IPS DF 19.7 (cell line): Measurements from ENCODE around the gene ZDHHC3.
"Not testable (repeated sequence)": the region's sequence is repeated elsewhere in the genome, so short reads cannot be mapped to it uniquely, and the experiment has no call there.

Experiments
- DNase-seq: peaks from one replicate; pipeline ENCODE4 v3.0.0-alpha.2; 2013; ENCODE audit warnings: low read depth, low spot score

The ZDHHC3 gene

GRCh38 chr3:44965165-44965564, 10.8 kb downstream of the ZDHHC3 start:
- DNase-seq = no peak

DNA sequence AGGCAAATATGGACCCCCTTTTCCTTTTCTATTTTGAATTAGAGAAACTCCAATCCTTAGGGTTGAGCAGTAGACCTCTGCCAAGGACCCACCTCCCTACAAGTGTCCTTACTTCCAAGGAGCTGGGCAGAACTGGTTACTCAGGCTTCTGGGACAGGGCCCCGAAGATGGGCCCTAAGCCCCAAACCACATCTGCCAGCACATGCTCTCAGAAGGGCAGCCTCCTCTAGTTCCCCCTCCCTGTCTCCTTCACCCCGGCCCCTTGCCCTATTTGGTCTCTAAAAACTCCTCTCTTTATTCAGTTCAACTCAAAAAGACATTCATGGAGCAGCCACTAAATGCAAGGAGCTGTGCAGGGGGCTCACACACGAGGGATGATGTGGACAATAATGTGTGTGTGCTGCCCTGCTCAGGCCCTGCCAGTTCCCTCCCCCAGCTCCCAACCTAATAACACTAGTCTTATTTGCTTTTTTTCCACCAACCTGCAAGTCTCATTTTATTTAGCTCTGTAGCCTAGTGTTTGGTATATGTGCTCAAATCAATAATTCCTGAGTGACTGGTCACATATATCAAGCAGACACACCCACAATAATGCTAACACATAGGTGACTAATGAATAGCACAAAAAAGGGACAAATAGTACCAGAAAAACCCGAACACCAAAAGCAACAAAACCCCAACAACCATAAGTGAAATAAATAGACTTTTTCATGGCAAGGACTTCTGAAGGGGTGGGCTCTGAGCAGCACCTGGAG, 12.2 kb downstream of the ZDHHC3 start:
- DNase-seq = no peak

DNA sequence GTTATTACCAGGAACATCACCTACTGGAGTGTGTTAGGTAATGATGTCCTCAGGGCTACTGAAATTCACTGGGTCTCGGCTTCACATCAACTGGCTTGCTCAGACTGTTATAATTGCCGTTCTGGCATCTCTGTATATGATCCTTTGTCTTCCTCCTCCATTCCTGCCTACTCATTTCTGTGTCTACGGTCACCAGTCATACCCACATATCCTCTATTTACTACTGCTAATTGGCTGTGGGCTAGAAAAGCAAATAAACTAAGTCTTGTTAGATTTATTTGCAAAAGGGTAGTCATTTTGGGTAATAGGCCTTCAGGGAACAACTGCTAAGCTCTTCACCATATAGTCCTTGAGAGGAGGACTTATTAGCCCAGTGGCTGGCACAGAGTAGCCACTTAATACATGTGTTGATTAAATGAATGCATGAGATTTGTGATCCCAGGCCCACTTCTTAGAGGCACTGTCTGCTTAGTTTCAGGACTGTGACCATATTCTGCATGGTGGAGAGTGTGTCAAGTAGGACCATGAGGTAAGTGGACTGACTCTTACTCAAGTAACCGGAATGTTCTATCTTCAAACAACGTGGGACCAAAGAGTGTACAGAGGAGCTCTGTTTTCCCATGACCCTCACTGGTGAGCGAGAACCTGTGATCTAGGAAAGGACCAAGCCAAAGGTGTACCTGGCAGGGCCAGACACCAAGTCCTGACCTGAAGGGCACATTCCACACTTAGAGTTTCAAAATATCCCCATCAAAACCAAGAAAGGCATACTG, 13.2 kb downstream of the ZDHHC3 start:
- DNase-seq = no peak

GRCh38 chr3:44961888-44962287, 14.1 kb downstream of the ZDHHC3 start:
- DNase-seq = no peak

DNA sequence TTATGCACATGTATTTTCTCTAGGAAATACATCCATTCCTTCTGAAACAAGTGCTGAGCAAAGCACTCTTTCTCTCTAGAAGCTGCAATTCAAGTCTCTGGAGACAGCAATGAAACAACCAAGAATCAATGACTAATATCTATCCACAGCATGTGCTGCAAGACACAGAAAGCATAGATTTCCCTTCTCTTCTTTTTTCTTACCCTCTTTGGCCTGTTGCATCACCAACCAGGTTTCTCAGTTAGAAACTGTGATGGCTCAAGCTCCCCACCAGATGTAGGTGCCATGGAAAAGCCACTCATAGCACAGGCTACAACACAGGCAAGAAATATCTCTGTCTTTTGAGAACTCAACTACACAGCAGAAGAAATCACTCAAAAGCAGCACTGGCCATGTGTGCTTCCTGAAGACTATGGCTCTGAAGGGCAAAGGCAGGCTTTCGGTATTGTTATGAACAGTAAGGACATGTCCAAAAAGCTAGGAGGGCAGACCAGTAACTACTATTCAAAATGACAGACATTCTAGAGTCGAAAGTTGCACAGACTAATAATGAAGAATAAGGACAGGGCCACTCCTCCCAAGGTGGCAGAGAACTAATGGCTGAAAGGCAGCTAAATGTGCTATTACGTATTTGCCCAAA, 15.5 kb downstream of the ZDHHC3 start:
- no peak for DNase-seq

GRCh38 chr3:44958386-44958785, 17.6 kb downstream of the ZDHHC3 start:
- no peak for DNase-seq

- DNase-seq = no peak
These were observed 18.0 kb downstream of the ZDHHC3 start for GRCh38 chr3:44957986-44958385.

- DNase-seq = no peak
These were observed 20.1 kb downstream of the ZDHHC3 start for GRCh38 chr3:44955917-44956316.

DNA sequence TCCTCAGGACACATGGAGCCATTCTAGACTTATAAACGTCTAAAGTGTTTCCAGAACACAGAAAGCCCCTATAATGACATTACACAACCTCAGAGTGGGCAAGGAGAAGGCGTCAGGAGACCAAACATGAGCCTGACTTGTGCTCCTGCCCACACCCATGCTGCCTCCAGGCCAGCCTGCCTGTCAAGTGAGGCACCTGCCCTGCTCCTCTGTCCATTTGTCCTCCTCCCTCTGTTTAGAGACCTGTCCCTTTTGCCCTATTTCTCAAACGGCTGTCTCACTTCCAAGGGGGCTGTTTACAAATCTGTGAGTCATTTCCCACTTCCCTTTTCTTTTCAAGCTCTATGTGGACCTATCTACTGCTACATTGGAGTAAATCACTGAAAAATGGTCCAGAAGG, 21.0 kb downstream of the ZDHHC3 start:
- no peak for DNase-seq

- no peak for DNase-seq
These were observed 21.7 kb downstream of the ZDHHC3 start for GRCh38 chr3:44954304-44954703.

DNA sequence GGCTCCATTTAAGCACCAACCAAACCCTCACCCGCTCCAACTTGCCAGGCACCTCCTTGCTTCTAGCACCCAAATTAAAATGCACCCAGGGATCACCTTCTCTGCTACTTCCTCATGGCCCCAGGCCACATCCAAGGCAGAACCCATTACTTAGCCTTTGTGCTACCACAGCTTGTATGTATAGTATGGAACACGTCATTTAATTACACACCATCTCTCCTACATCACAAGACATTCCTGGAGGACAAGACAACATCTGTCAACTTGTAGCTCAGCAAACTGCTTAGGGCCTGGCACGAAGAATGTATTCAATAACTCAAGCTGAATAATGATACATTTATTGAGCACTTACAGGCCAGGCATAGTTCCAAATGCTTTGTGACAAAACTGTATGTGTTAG, 23.3 kb downstream of the ZDHHC3 start:
- no peak for DNase-seq

DNA sequence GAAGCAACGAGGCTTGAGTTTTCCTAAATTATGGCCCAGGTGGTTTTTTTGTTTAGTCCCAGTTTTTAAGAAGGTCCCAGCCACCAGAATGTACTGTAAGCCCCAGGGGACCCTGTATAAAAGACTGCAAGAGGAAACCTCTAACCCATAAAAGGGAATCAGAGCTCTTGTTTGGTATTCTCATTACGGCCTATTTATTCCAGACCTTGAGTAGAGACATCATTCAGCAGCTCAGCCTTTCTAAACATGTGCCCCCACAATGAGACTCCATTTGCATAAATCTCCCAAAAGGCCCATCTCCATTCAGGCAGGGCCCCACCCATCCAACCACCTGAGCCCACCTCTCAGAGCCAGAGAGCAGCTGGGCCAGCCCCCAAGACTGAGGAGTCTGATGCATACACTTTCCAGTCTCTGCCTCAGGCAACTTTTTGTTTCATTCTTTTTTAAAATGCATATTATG, 25.7 kb downstream of the ZDHHC3 start:
- peak; percentile 15 for DNase-seq

DNA sequence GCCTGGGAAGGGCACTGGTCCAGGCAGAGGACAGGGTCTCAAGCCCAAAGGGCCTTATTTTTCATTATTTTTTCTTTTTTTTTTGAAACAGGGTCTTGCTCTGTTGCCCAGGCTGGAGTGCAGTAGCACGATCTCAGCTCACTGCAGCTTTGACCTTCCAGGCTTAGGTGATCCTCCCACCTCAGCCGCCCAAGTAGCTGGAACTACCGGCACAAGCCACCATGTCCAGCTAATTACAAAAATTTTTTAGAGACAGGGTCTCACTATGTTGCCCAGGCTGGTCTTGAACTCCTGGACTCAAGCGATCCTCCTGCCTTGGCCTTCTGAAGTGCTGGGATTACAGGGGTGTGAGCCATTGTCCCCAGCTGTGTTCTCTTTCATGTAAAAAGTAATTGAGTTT, 26.2 kb downstream of the ZDHHC3 start:
- DNase-seq = not testable (repeated sequence)

DNA sequence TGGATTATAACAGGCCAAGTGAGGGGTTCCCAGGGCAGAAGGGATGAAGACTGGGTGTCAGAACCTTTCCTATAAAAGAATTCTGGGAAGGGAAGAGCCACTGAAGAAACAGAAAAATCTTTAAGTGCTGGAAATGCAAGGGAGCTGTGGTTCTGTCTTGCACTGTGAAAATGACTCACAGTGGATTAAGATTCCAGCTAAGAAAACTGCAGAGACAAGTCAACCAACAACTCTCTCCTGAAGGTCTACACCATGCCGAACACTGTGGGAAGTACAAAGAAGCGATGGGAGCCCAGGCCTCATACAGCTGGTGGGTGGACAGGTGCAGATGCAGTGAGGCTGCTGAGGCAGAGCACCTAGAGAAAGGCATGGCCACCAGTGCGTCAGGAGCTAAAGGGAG, 27.7 kb downstream of the ZDHHC3 start:
- DNase-seq = no peak

DNA sequence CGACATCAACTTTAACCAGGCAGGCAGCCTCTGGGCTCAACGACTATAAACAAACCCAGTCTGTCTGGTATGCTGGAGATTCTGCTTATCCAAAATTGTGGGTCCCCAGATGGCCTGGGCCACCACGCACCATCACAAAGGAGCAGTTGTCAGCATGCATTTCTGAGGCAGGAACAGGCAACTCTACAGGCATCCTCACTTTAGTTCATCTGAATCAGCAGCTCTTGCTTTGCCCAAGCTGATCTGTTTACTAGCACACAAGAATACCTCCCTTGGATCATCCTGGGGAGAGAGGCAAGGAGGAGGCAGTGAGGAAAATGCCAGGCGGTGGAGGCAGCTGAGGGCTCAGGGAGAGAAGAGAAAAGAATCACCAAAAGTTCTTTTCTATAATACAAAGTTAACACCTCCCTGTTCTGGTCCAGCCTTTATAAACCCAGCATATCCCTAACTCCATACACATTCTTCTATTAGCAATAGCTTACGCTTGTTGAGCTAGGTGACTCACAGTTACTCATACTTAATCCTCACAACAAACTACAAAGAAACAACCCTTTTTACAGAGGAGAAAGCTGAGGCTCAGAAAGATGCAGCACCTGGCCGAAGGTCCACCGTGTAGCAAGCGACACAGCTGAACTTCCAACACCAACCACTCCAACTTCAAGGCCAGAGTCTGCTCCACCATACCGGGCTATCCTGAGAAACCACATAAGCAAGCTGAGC, 33.6 kb downstream of the ZDHHC3 start:
- no peak for DNase-seq

DNA sequence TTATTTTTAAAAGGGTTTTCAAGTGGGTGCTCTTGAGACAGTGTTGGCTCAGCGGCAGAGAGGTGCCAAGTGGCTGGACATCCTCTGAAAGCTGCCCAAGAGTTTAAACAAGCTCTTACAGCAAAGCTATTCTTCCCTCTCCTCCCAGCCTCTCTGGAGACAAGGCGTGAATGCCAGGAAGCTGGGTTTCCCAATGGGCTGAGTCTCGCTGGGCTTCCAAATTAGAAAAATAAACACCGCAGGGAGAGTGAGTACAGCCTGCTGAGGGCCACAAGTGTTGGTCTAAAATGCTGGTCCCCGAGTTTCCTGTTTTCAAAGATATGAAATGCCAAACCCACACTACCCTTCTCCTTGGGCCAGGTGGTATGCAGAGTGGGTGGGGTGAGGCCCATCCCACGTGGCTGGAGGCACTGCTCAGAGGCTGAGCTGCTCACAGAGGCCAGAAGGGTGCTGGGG, 36.4 kb downstream of the ZDHHC3 start:
- DNase-seq = no peak

GRCh38 chr3:44932986-44933944, 42.7 kb downstream of the ZDHHC3 start:
- no peak for DNase-seq

- DNase-seq = no peak
These were observed 43.7 kb downstream of the ZDHHC3 start for GRCh38 chr3:44932271-44932670.

DNA sequence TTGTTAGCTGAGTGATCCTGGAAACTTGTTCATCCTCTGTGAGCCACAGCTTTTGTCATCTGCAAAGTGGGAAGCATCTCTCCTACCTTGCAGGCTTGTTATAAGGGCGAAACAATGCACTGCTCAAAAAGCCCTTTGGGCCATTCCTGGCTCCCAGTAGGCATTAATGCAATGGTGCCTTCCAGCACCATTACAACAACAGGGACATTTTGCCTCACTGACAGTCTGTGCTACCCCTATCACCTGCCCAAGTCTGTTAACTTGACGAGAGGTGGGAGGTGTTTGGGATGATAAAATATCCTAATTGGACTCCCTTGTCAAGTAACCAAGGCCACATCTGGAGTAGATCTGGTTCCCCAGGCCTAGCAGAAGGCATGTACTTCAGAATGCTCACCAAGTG, 44.2 kb downstream of the ZDHHC3 start:
- DNase-seq = no peak

DNA sequence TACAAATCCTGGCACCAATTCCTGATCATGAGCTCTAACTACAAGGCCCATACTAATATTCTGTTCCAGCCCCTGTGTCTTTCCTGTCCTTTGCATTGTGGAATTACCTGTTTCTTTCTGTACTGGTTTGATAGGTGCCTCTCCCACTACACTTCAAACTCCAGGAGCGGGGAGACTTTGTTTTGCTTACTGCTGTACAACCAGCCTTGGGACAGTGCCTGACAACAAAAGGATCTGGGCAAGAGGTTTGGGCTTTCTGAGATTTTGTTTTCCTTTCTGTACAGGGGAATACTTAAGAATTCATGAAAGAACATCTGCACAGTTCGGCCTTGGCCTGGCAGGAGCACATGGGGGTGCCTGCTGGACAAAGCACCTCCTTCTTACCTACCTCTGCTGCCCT, 45.1 kb downstream of the ZDHHC3 start:
- DNase-seq = no peak

DNA sequence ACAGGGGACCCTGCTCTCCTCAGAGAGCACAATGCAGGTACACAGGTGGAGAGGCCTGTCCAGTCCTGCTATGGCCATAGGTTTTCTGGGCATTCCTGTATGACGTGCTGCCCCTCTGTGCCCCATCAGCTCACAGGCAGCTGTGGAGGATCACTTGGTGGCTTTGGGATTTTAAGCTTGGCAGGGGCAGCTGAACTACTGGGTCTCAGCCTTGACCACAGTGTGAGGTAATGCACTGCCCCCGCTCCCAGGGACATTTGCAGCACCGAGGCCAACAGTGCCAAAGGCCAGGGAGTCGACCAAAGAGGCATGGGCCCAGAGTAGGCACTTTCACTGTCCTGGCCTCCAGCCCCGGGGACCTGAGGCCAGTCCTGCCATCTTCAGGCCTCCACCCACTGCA, 46.2 kb downstream of the ZDHHC3 start:
- no peak for DNase-seq
